GM12801 (cell line): ENCODE results near the gene PHC2.

ENCODE experiments used
- CTCF ChIP-seq: IDR thresholded peaks from one replicate; pipeline ENCODE4 v1.5.1; 2011; ENCODE audit warnings: control low read depth; ENCODE audit not compliant: insufficient read length; ENCODE audit errors: extremely low read depth

Gene PHC2

DNA sequence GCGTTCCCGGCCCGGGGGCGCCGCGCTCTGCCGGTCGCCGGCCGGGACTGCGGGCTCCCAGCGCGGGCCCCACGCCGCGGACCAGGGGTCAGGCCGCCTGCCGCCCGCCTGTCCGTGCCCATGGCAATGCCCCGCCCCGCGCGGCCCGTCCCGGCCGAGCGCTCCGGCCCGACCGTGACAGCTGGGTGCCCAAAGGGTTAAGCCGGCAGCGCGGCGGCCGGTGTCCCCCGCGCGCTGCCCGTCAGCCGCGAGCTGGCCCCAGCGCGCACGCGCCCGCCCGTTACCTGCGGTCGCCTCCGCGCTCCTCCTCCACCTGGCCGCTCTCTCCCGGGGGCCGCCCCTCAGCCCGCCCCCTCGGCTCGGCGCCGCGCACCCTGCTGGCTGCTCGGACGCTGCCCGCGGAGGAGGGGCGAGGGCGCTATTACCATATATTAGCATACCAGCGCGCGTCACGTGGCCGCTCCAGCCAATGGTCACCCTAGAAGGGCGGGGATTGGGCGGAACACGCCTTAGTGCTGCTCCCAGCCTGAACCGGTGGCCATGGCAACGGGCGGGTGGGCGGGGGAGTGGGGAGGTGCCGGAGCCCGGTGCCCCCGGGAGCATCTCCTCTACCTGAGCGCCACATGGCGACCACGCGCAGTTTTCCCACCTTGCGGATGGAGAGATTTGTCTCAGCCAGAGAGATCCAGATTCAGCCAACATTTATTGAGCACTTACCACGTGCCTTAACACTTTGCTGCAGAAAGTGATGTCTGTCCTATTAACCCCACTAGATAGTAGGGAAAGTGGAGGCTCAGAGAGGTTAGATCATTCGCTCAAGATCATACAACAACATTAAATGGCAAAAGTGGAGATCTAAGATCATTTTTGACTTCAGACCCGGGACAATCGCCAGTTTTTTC is at the start of gene PHC2:
Gene PHC2, minus strand, starts transcription at position 404 of the 902 bp plus-strand sequence. CDS start 55,556 bp downstream, outside the sequence.
- no peak for TF ChIP-seq CTCF

- TF ChIP-seq CTCF = no peak
Measured at GRCh38 chr1:33477451-33477850, 46.6 kb upstream of the PHC2 start.

DNA sequence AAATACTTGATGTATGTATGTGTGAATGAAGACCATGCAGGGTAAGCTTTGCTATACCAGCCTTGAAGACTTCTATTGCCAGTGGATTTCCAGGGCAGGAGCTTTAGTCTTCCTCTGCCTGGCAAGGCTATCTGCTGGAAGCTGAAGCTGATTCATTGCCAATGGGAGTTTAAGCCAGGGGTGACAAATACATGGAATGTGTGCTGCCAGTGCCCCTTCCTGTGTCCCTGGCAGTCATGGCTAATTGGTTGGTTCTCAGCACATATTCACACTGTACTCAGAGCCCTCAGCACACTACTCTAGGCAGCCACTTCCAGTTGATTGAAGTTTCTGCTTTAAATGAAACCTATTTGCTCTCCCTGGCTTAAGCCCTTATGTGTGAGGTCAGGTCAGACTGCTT is 43.0 kb upstream of the PHC2 start:
- TF ChIP-seq CTCF = no peak

DNA sequence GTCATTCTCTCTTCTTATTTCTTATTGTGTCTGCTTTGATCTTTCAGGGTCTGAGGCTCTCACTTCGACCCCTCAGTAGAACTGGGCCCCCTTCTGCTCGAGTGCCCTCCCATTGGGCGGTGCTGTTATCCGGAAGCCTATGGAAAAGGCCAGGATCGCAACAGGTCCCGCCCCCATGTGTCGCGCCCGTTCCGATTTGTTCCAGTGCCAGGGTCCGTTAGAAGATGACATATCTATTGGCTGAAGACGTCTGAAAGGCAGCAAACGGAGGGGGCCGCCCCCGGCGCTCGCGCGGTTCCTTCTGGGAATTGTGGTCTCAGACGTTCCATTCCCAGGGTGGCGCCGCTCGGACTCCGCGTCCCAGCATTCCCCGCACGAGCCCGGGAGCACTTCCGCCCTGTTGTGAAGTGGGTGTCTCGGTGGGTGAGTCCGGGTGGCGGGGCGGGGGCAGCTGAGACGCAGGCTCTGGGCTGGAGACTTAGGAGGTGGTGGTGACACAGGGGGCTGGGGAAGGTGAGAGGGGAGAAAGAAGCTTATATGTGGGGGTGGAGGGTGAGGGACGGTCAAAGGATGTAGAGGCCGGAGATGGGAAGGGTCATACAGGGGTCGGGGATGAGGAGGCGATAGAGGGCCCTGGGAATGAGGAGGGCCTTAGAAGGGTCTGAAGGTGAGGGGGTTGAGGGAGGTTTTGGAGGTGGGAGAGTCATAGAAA is 41.5 kb upstream of the PHC2 start, which contains the start of gene ZSCAN20:
Gene ZSCAN20, plus strand, starts transcription at position 377 of the 712 bp plus-strand sequence. CDS start 6,644 bp downstream, outside the sequence.
- no peak for TF ChIP-seq CTCF

GRCh38 chr1:33471416-33471815 is 40.5 kb upstream of the PHC2 start:
- TF ChIP-seq CTCF = no peak

DNA sequence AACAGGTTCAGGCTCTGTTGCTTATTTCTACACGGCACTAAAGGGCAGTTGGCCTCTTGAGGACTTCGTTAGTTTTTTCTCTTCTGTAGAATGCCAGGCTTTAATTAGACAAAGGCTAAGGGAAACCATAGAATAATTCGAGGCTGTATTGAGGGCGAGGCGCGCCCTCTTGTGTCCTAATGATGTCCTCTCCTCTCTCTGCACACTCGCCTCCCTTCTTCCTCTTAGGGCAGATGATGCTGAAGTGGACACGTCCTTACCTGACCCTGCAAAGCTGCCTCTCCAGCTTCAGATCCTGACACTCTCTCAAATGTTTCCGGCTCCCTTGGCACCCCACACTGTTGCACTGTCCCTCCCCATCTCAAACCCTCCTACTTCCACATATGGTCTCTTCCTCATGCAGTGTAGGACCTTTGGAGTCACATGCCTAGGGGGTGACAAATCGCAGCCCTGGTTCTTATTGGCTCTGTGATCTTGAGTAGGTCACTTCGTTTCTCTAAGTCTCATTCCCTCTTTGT is 39.7 kb upstream of the PHC2 start:
- TF ChIP-seq CTCF = peak; percentile 18

- TF ChIP-seq CTCF = no peak
Measured at GRCh38 chr1:33469691-33470090, 38.8 kb upstream of the PHC2 start.
